Tibial nerve (tissue), 4 donors: Measurements from ENCODE around the gene GAR1. TPM values are rescaled to one million over a fixed set of nuclear protein-coding genes. Genes with fewer than 3 reads are reported as not detected.
"Not testable (repeated sequence)": the region's sequence is repeated elsewhere in the genome, so short reads cannot be mapped to it uniquely, and the experiment has no call there.

Experiments used
- DNase-seq, 2 donors: peaks; one replicate each; pipeline ENCODE4 v3.0.0-alpha.2; 2019; ENCODE audit warnings: low spot score in 2 of 2
- H3K27ac ChIP-seq, 4 donors: fragments of 200-600 bp; sonication (generic) in 3 of 4; one replicate each; pipeline ENCODE4 v1.5.1; 2017 to 2019; ENCODE audit warnings: mild to moderate bottlenecking in 1 of 4
- H3K27me3 ChIP-seq, 2 donors: fragments of 200-600 bp; sonication (generic) in 1 of 2; one replicate each; pipeline versions ENCODE4 v1.5.1 to v1.6.0; 2017 to 2019
- H3K36me3 ChIP-seq, 3 donors: fragments of 200-600 bp; sonication (generic); one replicate each; pipeline ENCODE4 v1.5.1; 2018 to 2019
- H3K4me1 ChIP-seq, 4 donors: fragments of 200-600 bp; sonication (generic) in 3 of 4; one replicate each; pipeline ENCODE4 v1.5.1; 2017 to 2019
- H3K4me3 ChIP-seq, 4 donors: fragments of 200-600 bp; sonication (generic) in 3 of 4; one replicate each; pipeline ENCODE4 v1.5.1; 2017 to 2019; ENCODE audit warnings: mild to moderate bottlenecking in 1 of 4, moderate library complexity in 1 of 4
- H3K9me3 ChIP-seq, 4 donors: fragments of 200-600 bp; sonication (generic) in 3 of 4; one replicate each; pipeline ENCODE4 v1.5.1; 2017 to 2019
- CTCF ChIP-seq, 5 experiments: fragments of 200-600 bp in 3 of 5; fragments of 450-650 bp in 2 of 5; sonication (generic) in 3 of 5; IDR thresholded peaks; one replicate each; pipeline ENCODE4 v1.5.1; 2016 to 2019; ENCODE audit warnings: antibody characterized with exemption in 5 of 5, mild to moderate bottlenecking in 3 of 5, moderate library complexity in 2 of 5
- EP300 ChIP-seq, 2 donors: sonication (generic); formaldehyde crosslinking; IDR thresholded peaks; one replicate each; pipeline ENCODE4 v1.6.1; 2017; ENCODE audit warnings: antibody characterized with exemption in 2 of 2, mild to moderate bottlenecking in 1 of 2
- POLR2A ChIP-seq, 2 donors: fragments of 450-650 bp; IDR thresholded peaks; one replicate each; pipeline ENCODE4 v1.6.1; 2017; ENCODE audit warnings: antibody characterized with exemption in 2 of 2, mild to moderate bottlenecking in 2 of 2, moderate library complexity in 2 of 2
- WGBS, 2 donors: methylation state at CpG; one replicate each; pipeline ENCODE4 v1.1.5; 2018; 5-methylcytosine and 5-hydroxymethylcytosine counted together
- total RNA-seq, 4 donors: library from RNA; depleted of rRNA; stranded (reverse); fragments of >200 nt; gene quantifications; one replicate each; pipeline ENCODE4 v1.1.0, GENCODE V29; 2016

The GAR1 gene
- total RNA-seq, 4 donors from 2014 or later, result 6.3 to 9.0 (median 6.8) TPM

GRCh38 chr4:109836985-109837384 lies 21.4 kb downstream of the GAR1 start:
- no peaks in the 10 kb centered on the region for H3K27me3 ChIP-seq
- 93 to 96% methylated on average over 3 of the region's 3 CpGs for WGBS, 2 donors
- no peak overlapping the region for H3K27ac ChIP-seq
- H3K9me3 ChIP-seq, result no peaks in the 10 kb centered on the region
- H3K4me1 ChIP-seq, result no peaks in the 10 kb centered on the region
- no peak overlapping the region for H3K4me3 ChIP-seq
- TF ChIP-seq POLR2A (IDR thresholded peaks at IDR 0.05), result no peak
- TF ChIP-seq EP300 (IDR thresholded peaks at IDR 0.05), result no peak
- no peak for TF ChIP-seq CTCF (IDR thresholded peaks at IDR 0.05)
- H3K36me3 ChIP-seq, result peaks cover 0 to 14% (median 4%) of the 10 kb centered on the region in 3 donors
- no peak for DNase-seq

- H3K4me3 ChIP-seq, result no peak overlapping the region
- H3K27ac ChIP-seq, result no peak overlapping the region
- peaks cover 0 to 17% (median 0%) of the 10 kb centered on the region in 3 donors for H3K36me3 ChIP-seq
- H3K27me3 ChIP-seq, result no peaks in the 10 kb centered on the region
- H3K4me1 ChIP-seq, result no peaks in the 10 kb centered on the region
- no peak for TF ChIP-seq EP300 (IDR thresholded peaks at IDR 0.05)
- TF ChIP-seq CTCF (IDR thresholded peaks at IDR 0.05), result no peak
- no peak for TF ChIP-seq POLR2A (IDR thresholded peaks at IDR 0.05)
- WGBS, 2 donors, result 44 to 47% methylated on average over 6 of the region's 6 CpGs
- H3K9me3 ChIP-seq, result no peaks in the 10 kb centered on the region
- DNase-seq, result no peak
These were observed 31.0 kb downstream of the GAR1 start for GRCh38 chr4:109846395-109847098.

DNA sequence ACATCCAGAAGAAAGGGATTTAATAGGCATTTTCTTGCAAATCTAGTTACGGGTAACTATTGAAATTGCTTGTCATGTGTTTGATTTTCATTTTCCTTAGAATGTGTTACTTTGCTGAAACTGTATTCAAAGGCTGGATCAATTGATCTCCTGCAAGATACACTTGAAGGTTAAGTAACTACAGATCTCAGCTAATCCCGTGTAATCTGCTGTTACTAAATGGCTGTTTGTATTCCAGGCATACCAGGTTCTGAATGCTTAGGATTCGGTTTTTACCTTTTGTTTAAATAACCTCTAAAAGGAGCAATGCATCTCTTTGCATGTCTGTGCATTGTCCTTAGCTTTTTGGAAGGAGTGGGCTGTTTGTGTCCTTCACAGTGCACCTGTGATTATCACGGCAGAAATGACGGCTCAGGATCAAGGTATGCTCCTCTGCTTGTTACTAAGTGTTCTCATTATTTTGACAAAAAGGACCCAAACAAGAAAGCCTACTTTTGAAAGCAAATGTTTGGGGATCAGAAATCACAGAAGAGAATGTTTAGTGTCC lies 32.4 kb downstream of the GAR1 start, which contains the start of gene LRIT3:
Gene LRIT3, plus strand, starts transcription at position 212 of the 547 bp plus-strand sequence. Its CDS starts 95 bp downstream, at position 307.
- Histone ChIP-seq H3K4me3 (no peak within 1 kb of the TSS), H3K27me3 (no peaks in the 10 kb centered on the region), H3K27ac (no peak within 1 kb of the TSS), H3K4me1 (no peaks in the 10 kb centered on the region), H3K36me3 (peaks cover 0 to 18% (median 0%) of the 10 kb centered on the region in 3 donors), H3K9me3 (no peaks in the 10 kb centered on the region)
- 80 to 85% methylated on average over 5 of the region's 5 CpGs for WGBS, 2 donors
- no peak for TF ChIP-seq CTCF (IDR thresholded peaks at IDR 0.05)
- no peak for TF ChIP-seq POLR2A (IDR thresholded peaks at IDR 0.05)
- no peak for TF ChIP-seq EP300 (IDR thresholded peaks at IDR 0.05)
- no peak for DNase-seq

- WGBS, 2 donors, result 74 to 77% methylated on average over 2 of the region's 2 CpGs
- H3K27ac ChIP-seq, result no peak overlapping the region
- no peak for TF ChIP-seq EP300 (IDR thresholded peaks at IDR 0.05)
- no peak for TF ChIP-seq POLR2A (IDR thresholded peaks at IDR 0.05)
These were observed 32.9 kb downstream of the GAR1 start for GRCh38 chr4:109848501-109848900.

DNA sequence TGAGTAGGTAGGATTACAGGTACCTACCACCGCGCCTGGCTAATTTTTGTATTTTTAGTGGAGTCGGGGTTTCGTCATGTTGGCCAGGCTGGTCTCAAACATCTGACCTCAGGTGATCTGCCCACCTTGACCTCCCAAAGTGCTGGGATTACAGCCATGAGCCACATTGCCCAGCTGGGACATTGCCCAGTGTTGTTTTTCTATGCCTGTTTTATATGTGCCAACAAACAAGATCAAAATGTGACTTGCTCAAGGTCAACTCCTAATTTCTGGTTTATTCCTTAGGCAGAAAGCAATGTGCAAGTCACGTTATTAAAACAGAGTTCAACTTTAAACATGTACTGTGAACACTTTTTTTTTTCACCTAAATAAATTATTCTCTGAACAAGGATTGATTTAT lies 35.0 kb downstream of the GAR1 start:
- no peak for TF ChIP-seq CTCF (IDR thresholded peaks at IDR 0.05)
- TF ChIP-seq EP300 (IDR thresholded peaks at IDR 0.05), result no peak
- TF ChIP-seq POLR2A (IDR thresholded peaks at IDR 0.05), result no peak
- H3K27ac ChIP-seq, result no peak overlapping the region
- WGBS, 2 donors, result 76 to 87% methylated on average over 5 of the region's 5 CpGs
- no peaks in the 10 kb centered on the region for H3K9me3 ChIP-seq
- peaks cover 0 to 12% (median 0%) of the 10 kb centered on the region in 3 donors for H3K36me3 ChIP-seq
- no peaks in the 10 kb centered on the region for H3K4me1 ChIP-seq
- H3K4me3 ChIP-seq, result no peak overlapping the region
- H3K27me3 ChIP-seq, result no peaks in the 10 kb centered on the region
- DNase-seq, result no peak

More at GRCh38 chr4:109848501-109848900, 32.9 kb downstream of the GAR1 start:
- no peaks in the 10 kb centered on the region for H3K4me1 ChIP-seq
- DNase-seq, result no peak
- no peak overlapping the region for H3K4me3 ChIP-seq
- peaks cover 0 to 15% (median 0%) of the 10 kb centered on the region in 3 donors for H3K36me3 ChIP-seq
- no peaks in the 10 kb centered on the region for H3K9me3 ChIP-seq
- no peaks in the 10 kb centered on the region for H3K27me3 ChIP-seq

- WGBS, 2 donors, result 92% methylated on average over 4 of the region's 4 CpGs
- H3K4me1 ChIP-seq, H3K36me3 ChIP-seq, H3K4me3 ChIP-seq, H3K27me3 ChIP-seq, H3K27ac ChIP-seq, DNase-seq: not testable (repeated sequence)
- H3K9me3 ChIP-seq, result peaks cover 0 to 30% (median 6%) of the 10 kb centered on the region in 4 donors
These were observed 44.1 kb downstream of the GAR1 start for GRCh38 chr4:109859426-109860300.
